ENCODE results near the gene CDKN2C.
"Not testable (repeated sequence)": the region's sequence is repeated elsewhere in the genome, so short reads cannot be mapped to it uniquely, and the experiment has no call there.

DNA sequence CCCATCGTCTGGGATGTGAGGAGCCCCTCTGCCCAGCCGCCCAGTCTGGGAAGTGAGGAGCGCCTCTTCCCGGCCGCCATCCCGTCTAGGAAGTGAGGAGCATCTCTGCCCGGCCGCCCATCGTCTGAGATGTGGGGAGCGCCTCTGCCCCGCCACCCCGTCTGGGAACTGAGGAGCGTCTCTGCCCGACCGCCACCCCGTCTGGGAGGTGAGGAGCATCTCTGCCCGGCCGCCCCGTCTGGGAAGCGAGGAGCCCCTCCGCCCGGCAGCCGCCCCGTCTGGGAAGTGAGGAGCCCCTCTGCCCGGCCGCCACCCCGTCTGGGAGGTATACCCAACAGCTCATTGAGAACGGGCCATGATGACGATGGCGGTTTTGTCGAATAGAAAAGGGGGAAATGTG lies 17.5 kb upstream of the CDKN2C start:
- not testable (repeated sequence) for TF ChIP-seq FOXM1 (IDR thresholded peaks at IDR 0.05; ENCODE audit: low read depth); TAF1 (IDR thresholded peaks at IDR 0.05; ENCODE audit: borderline replicate concordance, low read depth, low read length); MXI1 (IDR thresholded peaks at IDR 0.05; ENCODE audit: low read depth, low read length); YY1 (IDR thresholded peaks at IDR 0.05; ENCODE audit: low read depth)
- TF ChIP-seq, protein P1, sequence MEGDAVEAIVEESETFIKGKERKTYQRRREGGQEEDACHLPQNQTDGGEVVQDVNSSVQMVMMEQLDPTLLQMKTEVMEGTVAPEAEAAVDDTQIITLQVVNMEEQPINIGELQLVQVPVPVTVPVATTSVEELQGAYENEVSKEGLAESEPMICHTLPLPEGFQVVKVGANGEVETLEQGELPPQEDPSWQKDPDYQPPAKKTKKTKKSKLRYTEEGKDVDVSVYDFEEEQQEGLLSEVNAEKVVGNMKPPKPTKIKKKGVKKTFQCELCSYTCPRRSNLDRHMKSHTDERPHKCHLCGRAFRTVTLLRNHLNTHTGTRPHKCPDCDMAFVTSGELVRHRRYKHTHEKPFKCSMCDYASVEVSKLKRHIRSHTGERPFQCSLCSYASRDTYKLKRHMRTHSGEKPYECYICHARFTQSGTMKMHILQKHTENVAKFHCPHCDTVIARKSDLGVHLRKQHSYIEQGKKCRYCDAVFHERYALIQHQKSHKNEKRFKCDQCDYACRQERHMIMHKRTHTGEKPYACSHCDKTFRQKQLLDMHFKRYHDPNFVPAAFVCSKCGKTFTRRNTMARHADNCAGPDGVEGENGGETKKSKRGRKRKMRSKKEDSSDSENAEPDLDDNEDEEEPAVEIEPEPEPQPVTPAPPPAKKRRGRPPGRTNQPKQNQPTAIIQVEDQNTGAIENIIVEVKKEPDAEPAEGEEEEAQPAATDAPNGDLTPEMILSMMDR (IDR thresholded peaks at IDR 0.05): not testable (repeated sequence)

Measured in SK-N-SH (cell line).